ENCODE results near the gene ITPR1.

ITPR1 gene

DNA sequence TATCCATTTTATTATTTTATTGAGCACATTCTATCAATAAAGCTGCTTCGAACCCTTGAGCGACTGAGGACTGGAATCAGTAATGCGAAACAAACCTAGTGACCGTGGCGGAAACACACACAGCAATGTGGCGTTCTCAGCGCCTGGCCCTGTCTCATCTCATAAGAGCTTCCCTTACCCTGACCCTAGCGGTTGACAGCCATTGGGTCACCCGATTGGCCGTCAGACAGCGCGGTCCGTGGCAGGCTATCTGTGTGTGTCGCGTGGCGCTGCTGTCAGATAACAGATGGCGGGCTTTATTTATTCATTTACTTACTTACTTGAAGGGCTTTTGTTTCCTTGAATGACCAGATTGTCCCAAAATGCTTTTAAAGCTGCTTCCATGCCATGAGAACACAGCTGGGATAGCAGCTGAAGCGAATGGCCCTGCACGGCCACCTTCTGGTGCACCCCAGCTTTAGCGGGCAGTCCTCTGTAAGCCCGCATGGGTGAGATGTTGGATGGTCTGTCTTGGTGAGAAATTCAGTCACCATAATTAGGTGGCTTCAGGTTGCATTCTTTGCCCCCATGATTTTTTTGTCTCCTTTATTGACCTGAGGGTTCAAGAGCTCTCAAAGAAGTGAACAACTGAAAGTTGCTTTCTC, 270.6 kb downstream of the ITPR1 start:
- no peak for FAIRE-seq

DNA sequence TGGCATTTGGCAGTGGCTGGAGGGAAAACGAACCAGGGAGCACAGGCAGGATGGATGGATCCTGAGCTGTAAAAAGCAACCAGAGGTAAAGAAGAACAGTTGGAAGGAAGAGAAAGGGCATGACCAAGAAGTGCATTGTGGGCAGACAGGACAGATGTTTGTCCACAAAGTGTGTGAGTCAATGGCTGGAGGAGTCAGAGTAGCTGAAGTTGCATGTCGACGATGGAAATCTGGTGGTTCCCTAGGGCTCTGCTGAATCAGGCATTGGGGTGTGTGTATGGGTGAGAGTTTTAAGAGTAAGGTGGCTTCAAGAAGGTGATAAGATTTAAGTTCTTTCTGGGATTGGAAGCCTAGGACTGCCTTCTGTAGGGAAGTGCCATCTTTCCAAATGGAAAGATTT, 272.1 kb downstream of the ITPR1 start:
- FAIRE-seq = no peak

DNA sequence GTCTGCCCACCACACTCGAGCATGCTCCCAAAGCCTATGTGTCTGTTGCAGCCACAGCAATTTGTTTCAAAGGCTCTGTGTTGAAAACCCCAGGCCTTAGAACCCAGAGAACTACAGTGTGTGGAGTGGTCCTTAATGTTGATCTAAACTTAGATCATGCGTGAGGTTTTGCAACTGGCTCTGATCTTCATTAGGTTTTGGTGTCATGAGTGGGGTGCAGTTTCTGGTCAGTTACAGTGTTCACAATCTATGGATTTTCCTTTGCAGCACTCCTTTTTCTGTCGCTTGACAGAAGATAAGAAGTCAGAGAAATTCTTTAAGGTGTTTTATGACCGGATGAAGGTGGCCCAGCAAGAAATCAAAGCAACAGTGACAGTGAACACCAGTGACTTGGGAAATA, 273.1 kb downstream of the ITPR1 start:
- FAIRE-seq = no peak

- no peak for FAIRE-seq
These were observed 273.8 kb downstream of the ITPR1 start for GRCh38 chr3:4766716-4767499.

DNA sequence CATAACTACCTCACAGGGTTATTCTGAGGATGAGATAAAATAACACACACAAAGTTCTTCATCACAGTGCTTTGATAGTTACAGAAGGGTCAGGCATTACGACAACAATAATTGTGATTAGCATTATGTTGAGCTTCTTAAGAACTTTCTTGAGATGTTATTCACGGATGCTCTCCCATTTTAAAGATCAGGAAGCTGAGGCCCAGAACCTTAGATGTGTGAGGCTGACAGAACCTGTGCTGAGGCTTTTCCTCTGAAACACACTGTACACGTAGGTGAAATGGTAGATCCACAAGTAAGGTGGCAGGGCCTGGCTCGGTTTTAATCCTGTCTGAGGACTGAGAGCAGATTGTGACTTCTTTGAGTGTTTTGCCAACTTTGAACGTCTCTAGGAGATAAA, 274.9 kb downstream of the ITPR1 start:
- FAIRE-seq = no peak

DNA sequence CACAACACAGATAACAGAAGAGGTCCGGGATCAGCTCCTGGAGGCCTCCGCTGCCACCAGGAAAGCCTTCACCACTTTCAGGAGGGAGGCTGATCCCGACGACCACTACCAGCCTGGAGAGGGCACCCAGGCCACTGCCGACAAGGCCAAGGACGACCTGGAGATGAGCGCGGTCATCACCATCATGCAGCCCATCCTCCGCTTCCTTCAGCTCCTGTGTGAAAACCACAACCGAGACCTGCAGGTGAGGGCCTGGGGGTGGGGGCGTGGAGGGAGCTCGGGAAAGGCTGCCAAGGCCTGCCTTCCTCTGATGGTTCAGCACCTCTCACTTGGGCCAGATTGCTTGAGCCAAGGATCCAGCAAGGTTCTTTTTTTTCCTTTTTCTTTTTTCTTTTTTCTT, 275.4 kb downstream of the ITPR1 start:
- FAIRE-seq = no peak

- no peak for FAIRE-seq
These were observed 277.4 kb downstream of the ITPR1 start for GRCh38 chr3:4770561-4770960.

DNA sequence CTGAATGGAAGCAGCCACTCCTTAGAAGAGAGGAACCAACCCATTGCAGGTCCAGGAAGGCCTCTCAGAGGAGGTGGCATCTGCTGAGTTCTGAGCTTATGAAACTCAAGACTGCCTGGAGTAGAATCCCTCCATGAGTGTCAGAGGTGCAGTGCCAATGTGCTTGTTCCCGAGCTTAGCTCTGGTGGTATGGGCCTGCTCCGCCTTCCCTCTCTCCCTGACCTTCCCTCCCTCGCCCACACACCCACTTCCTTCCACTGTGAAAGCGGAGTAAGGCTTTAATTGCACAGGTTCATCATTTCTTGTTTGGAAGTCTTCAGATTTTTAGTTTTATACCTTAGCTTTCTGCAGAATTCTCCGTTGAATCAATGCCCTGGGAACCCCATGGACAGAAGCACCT, 278.1 kb downstream of the ITPR1 start:
- no peak for FAIRE-seq

DNA sequence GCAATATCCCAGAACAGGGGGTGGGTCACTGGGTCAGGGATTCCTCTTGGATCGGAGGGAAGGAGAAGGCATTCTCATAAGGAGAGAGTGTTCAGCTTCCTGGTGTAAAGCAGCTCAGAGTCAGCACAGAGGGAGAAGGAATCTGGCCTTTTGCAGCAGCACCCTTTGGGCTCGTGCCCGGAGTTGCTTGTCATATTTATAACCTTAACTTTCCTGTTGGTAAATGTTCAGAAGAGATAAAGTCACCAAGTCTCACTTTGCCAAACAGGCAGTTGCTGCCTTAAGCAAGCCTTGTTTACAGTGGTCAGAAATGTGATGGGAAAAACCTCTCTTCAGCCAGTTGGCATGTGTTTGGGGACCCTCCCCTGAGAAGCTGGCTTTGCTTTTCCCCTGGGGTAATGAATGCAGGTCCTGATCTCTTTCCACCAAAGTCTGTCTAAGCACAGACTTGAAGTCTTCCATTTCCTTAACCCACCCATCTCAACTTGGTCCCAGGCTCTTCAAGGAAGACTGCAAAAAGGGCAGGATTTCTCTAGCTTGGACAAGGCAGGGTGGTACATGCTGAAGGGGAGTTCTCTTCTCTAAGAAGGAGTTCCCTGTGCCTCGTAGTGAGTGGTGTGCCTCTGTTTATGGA, 279.1 kb downstream of the ITPR1 start:
- FAIRE-seq = no peak

GRCh38 chr3:4772858-4773257, 279.7 kb downstream of the ITPR1 start:
- no peak for FAIRE-seq

DNA sequence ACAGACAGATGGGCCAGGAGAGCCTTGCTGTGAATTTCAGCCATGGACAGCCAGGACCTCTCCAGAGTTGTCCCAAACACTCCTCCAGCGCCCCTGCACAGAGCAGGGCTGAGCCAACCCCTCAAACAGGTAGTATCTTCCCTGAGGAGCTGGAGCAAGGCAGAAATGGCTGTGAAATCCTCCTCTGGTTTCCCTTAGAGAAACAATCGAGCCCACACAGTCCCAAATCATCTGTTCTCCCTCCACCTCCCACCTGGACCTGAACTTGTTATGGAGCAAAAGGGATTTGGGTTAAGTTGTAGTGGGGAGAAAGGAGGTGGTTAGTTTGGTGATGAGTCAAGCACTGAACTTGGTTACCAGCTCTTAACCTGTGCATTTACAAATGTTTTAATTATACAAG, 280.4 kb downstream of the ITPR1 start:
- FAIRE-seq = no peak

- FAIRE-seq = no peak
These were observed 281.4 kb downstream of the ITPR1 start for GRCh38 chr3:4774531-4774930.

DNA sequence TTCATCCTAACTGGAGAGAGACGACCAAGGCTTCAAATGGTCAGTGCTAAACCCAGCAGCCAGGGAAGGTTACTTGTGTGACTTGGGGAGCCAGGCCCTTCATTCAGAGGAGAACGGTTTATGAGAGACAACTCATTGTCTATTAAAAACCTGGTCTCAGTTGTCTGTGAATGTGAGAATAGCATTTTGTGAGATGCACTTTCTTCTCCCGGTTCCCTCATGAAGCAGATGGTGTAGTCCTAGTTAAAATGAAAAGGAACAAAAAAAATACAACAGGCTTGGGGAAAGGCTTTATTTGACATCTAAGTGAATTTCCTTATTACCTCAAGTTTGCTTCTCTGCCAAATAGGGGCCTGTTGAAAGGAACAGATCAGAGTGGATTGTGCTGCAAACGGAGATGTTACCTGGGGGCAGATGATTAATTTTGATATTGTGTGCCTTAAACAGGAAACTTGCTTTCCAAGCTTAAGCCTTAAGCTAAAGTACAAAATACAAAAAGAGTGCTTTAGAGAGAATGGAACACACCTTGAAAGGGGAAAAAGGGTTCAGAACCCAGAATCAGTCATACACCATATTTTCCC, 283.3 kb downstream of the ITPR1 start:
- no peak for FAIRE-seq

GRCh38 chr3:4776980-4777581, 283.9 kb downstream of the ITPR1 start:
- FAIRE-seq = no peak

GRCh38 chr3:4778119-4778518, 285.0 kb downstream of the ITPR1 start:
- FAIRE-seq = no peak

GRCh38 chr3:4778740-4779139, 285.6 kb downstream of the ITPR1 start:
- no peak for FAIRE-seq

DNA sequence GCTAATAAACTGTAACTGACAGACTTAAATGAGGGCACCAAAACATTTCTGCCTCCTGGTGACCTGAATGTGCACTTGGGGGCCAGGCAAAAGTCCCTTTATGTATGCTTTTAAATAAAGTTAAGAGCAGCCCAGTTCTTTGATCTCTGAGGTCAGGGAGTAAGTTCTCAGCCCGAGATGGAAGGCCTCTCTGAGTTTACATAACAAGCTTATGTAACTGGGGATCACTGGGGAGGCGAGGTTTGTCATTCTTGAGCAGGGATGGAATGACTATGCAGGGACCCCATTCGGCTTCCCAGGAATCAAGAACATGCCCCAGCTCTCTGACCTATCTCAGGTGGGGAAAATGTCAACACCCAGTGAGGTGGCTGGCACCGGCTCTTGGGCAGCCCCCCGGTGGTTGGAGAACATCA, 287.4 kb downstream of the ITPR1 start:
- FAIRE-seq = no peak

DNA sequence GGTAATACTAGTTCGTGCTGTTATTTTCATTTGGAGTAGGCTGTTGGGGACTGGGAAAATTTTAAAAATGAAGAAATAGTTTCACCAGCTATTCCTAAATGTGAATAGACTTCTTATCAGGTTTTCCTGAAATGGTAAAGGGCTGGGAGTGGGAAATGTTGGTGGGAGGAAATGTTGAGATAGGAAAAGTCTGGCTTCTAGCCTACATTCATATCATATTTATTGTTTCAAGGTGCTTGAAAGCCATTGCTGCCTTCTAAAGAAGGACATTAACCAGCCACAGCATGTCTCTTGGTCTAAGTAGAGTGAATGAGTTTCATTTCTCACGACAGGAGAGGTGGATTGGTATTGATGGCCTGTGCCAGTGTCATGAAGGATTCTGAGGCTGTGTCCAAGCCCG, 288.9 kb downstream of the ITPR1 start:
- FAIRE-seq = no peak

GRCh38 chr3:4785551-4785950, 292.4 kb downstream of the ITPR1 start:
- FAIRE-seq = no peak

- FAIRE-seq = no peak
These were observed 293.3 kb downstream of the ITPR1 start for GRCh38 chr3:4786431-4786830.

- FAIRE-seq = no peak
These were observed 298.2 kb downstream of the ITPR1 start for GRCh38 chr3:4791358-4791757.

DNA sequence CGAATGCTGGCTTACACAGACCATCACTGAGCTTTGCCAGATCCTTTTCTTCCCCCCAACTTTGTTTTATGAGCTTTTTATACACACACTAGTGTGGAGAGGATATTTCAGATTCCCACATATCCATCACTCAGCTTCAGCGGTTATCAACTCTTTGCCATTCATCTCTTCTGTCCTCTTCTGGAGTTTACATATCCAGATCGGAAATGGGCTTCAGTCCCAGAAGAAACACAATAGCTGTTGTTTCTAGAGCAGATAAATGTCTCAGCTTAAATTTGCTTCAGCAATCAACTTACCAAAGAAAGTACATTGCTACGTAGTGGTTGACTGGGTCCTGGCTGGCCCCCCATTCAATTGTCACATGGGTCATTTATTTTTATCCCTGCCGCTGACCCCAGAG, 300.2 kb downstream of the ITPR1 start:
- FAIRE-seq = no peak

DNA sequence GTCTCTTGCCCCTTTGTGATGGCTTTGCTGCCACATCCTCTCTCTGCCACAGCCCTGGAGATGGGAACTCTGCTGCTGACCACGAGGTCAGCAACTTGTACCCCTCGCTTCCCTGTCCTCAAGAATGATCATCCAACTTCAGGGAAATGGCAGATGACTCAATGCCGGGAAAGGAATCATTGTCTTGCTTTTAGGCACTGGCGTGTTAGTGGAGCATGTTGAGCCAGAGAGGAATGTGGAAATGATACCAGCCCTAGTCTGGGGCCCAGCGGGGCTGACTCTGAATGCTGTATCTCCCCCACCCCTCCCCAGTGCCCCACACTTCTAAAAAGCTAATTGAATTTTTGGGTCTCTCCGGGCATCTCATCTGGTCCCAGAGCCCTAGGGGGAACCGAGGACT, 301.2 kb downstream of the ITPR1 start:
- FAIRE-seq = no peak

GRCh38 chr3:4794798-4795197, 301.6 kb downstream of the ITPR1 start:
- no peak for FAIRE-seq

All from TTC549 (cell line).